Measurements from ENCODE around the gene LHX4.

Gene LHX4

GRCh38 chr1:180261030-180261429, 31.0 kb downstream of the LHX4 start:
- no peak for TF ChIP-seq CTCF (IDR thresholded peaks at IDR 0.05; ENCODE audit: low read depth, low read length)
- no peak for DNase-seq (ENCODE audit: extremely low read depth, low read depth)

- TF ChIP-seq CTCF (IDR thresholded peaks at IDR 0.05; ENCODE audit: low read depth, low read length), result no peak
- no peak for DNase-seq (ENCODE audit: extremely low read depth, low read depth)
These were observed 31.6 kb downstream of the LHX4 start for GRCh38 chr1:180261524-180262155.

- no peak for DNase-seq (ENCODE audit: extremely low read depth, low read depth)
- TF ChIP-seq CTCF (IDR thresholded peaks at IDR 0.05; ENCODE audit: low read depth, low read length), result no peak
These were observed 32.8 kb downstream of the LHX4 start for GRCh38 chr1:180262628-180263488.

- no peak for DNase-seq (ENCODE audit: extremely low read depth, low read depth)
- no peak for TF ChIP-seq CTCF (IDR thresholded peaks at IDR 0.05; ENCODE audit: low read depth, low read length)
These were observed 34.5 kb downstream of the LHX4 start for GRCh38 chr1:180264595-180264994.

- no peak for DNase-seq (ENCODE audit: extremely low read depth, low read depth)
- no peak for TF ChIP-seq CTCF (IDR thresholded peaks at IDR 0.05; ENCODE audit: low read depth, low read length)
These were observed 35.1 kb downstream of the LHX4 start for GRCh38 chr1:180265201-180265600.

GRCh38 chr1:180265871-180266270, 35.8 kb downstream of the LHX4 start:
- DNase-seq (ENCODE audit: extremely low read depth, low read depth), result no peak
- TF ChIP-seq CTCF (IDR thresholded peaks at IDR 0.05; ENCODE audit: low read depth, low read length), result no peak
